ENCODE measurements around the gene CLEC16A.
"Not testable (repeated sequence)": the region's sequence is repeated elsewhere in the genome, so short reads cannot be mapped to it uniquely, and the experiment has no call there.

Gene CLEC16A

GRCh38 chr16:10926094-10926493 is 18.3 kb upstream of the CLEC16A start:
- DNase-seq (ENCODE audit: low read depth in 2 of 2), result no peak

- no peak for DNase-seq (ENCODE audit: low read depth in 2 of 2)
Measured at GRCh38 chr16:10926867-10927266, 17.5 kb upstream of the CLEC16A start.

- DNase-seq (ENCODE audit: low read depth in 2 of 2), result no peak
Measured at GRCh38 chr16:10927497-10928112, 16.8 kb upstream of the CLEC16A start.

GRCh38 chr16:10929097-10929496 is 15.3 kb upstream of the CLEC16A start:
- not testable (repeated sequence) for DNase-seq (ENCODE audit: low read depth in 2 of 2)

GRCh38 chr16:10929853-10930754 is 14.3 kb upstream of the CLEC16A start:
- DNase-seq (ENCODE audit: low read depth in 2 of 2), result no peak

- no peak for DNase-seq (ENCODE audit: low read depth in 2 of 2)
Measured at GRCh38 chr16:10930755-10931093, 13.6 kb upstream of the CLEC16A start.

- no peak for DNase-seq (ENCODE audit: low read depth in 2 of 2)
Measured at GRCh38 chr16:10931134-10931533, 13.2 kb upstream of the CLEC16A start.

- no peak for DNase-seq (ENCODE audit: low read depth in 2 of 2)
Measured at GRCh38 chr16:10931977-10932632, 12.3 kb upstream of the CLEC16A start.

- no peak for DNase-seq (ENCODE audit: low read depth in 2 of 2)
Measured at GRCh38 chr16:10932959-10933710, 11.2 kb upstream of the CLEC16A start.

- DNase-seq (ENCODE audit: low read depth in 2 of 2), result no peak
Measured at GRCh38 chr16:10933865-10934264, 10.5 kb upstream of the CLEC16A start.

GRCh38 chr16:10934325-10935107 is 9.8 kb upstream of the CLEC16A start:
- DNase-seq (ENCODE audit: low read depth in 2 of 2), result no peak

- DNase-seq (ENCODE audit: low read depth in 2 of 2), result no peak
Measured at GRCh38 chr16:10935226-10935915, 9.0 kb upstream of the CLEC16A start.

GRCh38 chr16:10936272-10936984 is 7.9 kb upstream of the CLEC16A start:
- DNase-seq (ENCODE audit: low read depth in 2 of 2), result no peak

- DNase-seq (ENCODE audit: low read depth in 2 of 2), result no peak
Measured at GRCh38 chr16:10937068-10937859, 7.1 kb upstream of the CLEC16A start.

- DNase-seq (ENCODE audit: low read depth in 2 of 2), result no peak
Measured at GRCh38 chr16:10938321-10938720, 6.0 kb upstream of the CLEC16A start.

- no peak for DNase-seq (ENCODE audit: low read depth in 2 of 2)
Measured at GRCh38 chr16:10938796-10939648, 5.3 kb upstream of the CLEC16A start.

- no peak for DNase-seq (ENCODE audit: low read depth in 2 of 2)
Measured at GRCh38 chr16:10939649-10940234, 4.6 kb upstream of the CLEC16A start.

Measured in stimulated activated CD4-positive, alpha-beta T cell treated with anti-CD3 and anti-CD28 coated beads, Interleukin-4, amount 100 ng/mL, for 48 hours (primary cell).